HG02678 (cell line): ENCODE measurements around the gene HP1BP3.

Experiments used
- ATAC-seq: cut with Tn5 transposase; IDR thresholded peaks from one replicate; pipeline ENCODE4 v1.9.1; 2021; ENCODE audit warnings: mild to moderate bottlenecking, moderate library complexity; ENCODE audit not compliant: unreplicated experiment

The HP1BP3 gene

GRCh38 chr1:20695515-20695914, 91.6 kb downstream of the HP1BP3 start:
- no peak for ATAC-seq

- ATAC-seq = no peak
Measured at GRCh38 chr1:20693623-20694022, 93.5 kb downstream of the HP1BP3 start.
